Suprapubic skin (tissue), 4 donors: Measurements from ENCODE around the gene KRT72.

Source experiments
- EP300 ChIP-seq: sonication (generic); formaldehyde crosslinking; IDR thresholded peaks from one replicate; pipeline ENCODE4 v1.6.1; 2017; ENCODE audit warnings: antibody characterized with exemption
- POLR2A ChIP-seq, 2 donors: fragments of 450-650 bp; IDR thresholded peaks; one replicate each; pipeline ENCODE4 v1.6.1; 2017; ENCODE audit warnings: antibody characterized with exemption in 2 of 2, mild to moderate bottlenecking in 2 of 2, moderate library complexity in 2 of 2
- POLR2AphosphoS5 ChIP-seq, 3 donors: sonication (generic); formaldehyde crosslinking; IDR thresholded peaks; one replicate each; pipeline ENCODE4 v1.6.1; 2017; ENCODE audit warnings: antibody characterized with exemption in 3 of 3
- TF ChIP-seq, protein P1 (sequence below), 2 donors: fragments of 200-600 bp in 1 of 2; fragments of 450-650 bp in 1 of 2; sonication (generic) in 1 of 2; IDR thresholded peaks; one replicate each; pipeline ENCODE4 v1.5.1; 2016 to 2019; ENCODE audit warnings: antibody characterized with exemption in 2 of 2, mild to moderate bottlenecking in 1 of 2, moderate library complexity in 1 of 2

DNA sequence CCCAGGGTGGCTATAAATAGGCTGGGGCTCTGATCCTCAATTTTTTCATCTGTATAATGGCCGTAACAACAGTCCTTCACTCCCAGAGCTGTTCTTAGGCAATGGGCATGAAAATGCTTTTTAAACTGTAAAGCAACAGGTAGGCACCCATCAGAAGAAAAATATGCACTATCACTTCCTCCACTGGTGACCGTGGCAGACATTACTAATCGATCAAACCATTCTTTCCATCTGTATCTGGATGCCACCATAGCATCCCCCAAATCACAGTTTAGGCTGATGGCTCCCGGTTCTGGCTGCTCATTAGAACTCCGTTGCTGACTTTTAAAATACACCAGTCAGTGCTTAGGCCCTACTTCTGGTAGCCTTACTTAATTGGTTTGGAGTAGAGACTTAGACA lies 59.6 kb downstream of the KRT72 start:
- TF ChIP-seq, protein P1, sequence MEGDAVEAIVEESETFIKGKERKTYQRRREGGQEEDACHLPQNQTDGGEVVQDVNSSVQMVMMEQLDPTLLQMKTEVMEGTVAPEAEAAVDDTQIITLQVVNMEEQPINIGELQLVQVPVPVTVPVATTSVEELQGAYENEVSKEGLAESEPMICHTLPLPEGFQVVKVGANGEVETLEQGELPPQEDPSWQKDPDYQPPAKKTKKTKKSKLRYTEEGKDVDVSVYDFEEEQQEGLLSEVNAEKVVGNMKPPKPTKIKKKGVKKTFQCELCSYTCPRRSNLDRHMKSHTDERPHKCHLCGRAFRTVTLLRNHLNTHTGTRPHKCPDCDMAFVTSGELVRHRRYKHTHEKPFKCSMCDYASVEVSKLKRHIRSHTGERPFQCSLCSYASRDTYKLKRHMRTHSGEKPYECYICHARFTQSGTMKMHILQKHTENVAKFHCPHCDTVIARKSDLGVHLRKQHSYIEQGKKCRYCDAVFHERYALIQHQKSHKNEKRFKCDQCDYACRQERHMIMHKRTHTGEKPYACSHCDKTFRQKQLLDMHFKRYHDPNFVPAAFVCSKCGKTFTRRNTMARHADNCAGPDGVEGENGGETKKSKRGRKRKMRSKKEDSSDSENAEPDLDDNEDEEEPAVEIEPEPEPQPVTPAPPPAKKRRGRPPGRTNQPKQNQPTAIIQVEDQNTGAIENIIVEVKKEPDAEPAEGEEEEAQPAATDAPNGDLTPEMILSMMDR (IDR thresholded peaks at IDR 0.05), result no peak
- TF ChIP-seq POLR2A (IDR thresholded peaks at IDR 0.05), result no peak
- TF ChIP-seq POLR2AphosphoS5 (IDR thresholded peaks at IDR 0.05), result no peak
- no peak for TF ChIP-seq EP300
